OCI-LY1 (cell line): ENCODE data around the gene SH3RF1.

Experiments
- H2AFZ ChIP-seq: fragments of 200-600 bp; sonication (generic), shearing (Covaris generic); 2 replicates; pipeline ENCODE4 v1.6.0; 2014; ENCODE audit warnings: antibody characterized with exemption, mild to moderate bottlenecking, low read length
- H3F3A ChIP-seq: fragments of 200-600 bp; sonication (generic), shearing (Covaris generic); 2 replicates; pipeline ENCODE4 v1.6.0; 2014; ENCODE audit warnings: mild to moderate bottlenecking, antibody characterized with exemption, low read length, moderate library complexity; ENCODE audit not compliant: insufficient read depth
- H3K27ac ChIP-seq: fragments of 200-600 bp; sonication (generic); 2 replicates; pipeline ENCODE4 v1.5.1; 2014; ENCODE audit warnings: low read length, mixed run types, mild to moderate bottlenecking, low read depth; ENCODE audit not compliant: poor library complexity, severe bottlenecking
- H3K27me3 ChIP-seq: fragments of 200-600 bp; sonication (generic); 2 replicates; pipeline ENCODE4 v1.6.0; 2014; ENCODE audit warnings: antibody characterized with exemption, mild to moderate bottlenecking, low read length, moderate library complexity; ENCODE audit not compliant: insufficient read depth
- H3K36me3 ChIP-seq: fragments of 200-600 bp; sonication (generic); 2 replicates; pipeline ENCODE4 v1.6.1; 2014; ENCODE audit warnings: mild to moderate bottlenecking, antibody characterized with exemption, low read length, moderate library complexity, mixed read lengths; ENCODE audit not compliant: insufficient read depth
- H3K4me1 ChIP-seq: fragments of 200-600 bp; sonication (generic); 2 replicates; pipeline ENCODE4 v1.5.1; 2014; ENCODE audit warnings: mild to moderate bottlenecking, low read length, moderate library complexity; ENCODE audit not compliant: insufficient read depth, severe bottlenecking
- H3K4me2 ChIP-seq: fragments of 200-600 bp; sonication (generic), shearing (Covaris generic); 2 replicates; pipeline ENCODE4 v1.6.1; 2014; ENCODE audit warnings: low read length
- H3K4me3 ChIP-seq: fragments of 200-600 bp; sonication (generic); 2 replicates; pipeline ENCODE4 v1.5.1; 2014; ENCODE audit warnings: low read length, low read depth, mild to moderate bottlenecking, mixed read lengths; ENCODE audit not compliant: poor library complexity, severe bottlenecking
- H3K79me2 ChIP-seq: fragments of 200-600 bp; shearing (Covaris generic); 2 replicates; pipeline ENCODE4 v1.6.1; 2016; ENCODE audit warnings: mixed run types, low read length, mixed read lengths; ENCODE audit not compliant: insufficient read depth
- H3K9ac ChIP-seq: fragments of 200-600 bp; sonication (generic), shearing (Covaris generic); 2 replicates; pipeline ENCODE4 v1.6.1; 2014; ENCODE audit warnings: mild to moderate bottlenecking, low read length, mixed read lengths
- H3K9me2 ChIP-seq: fragments of 200-600 bp; sonication (generic), shearing (Covaris generic); 2 replicates; pipeline ENCODE4 v1.6.1; 2014; ENCODE audit warnings: low read depth, mild to moderate bottlenecking, low read length, mixed read lengths
- H3K9me3 ChIP-seq: fragments of 200-600 bp; shearing (Covaris generic); 2 replicates; pipeline ENCODE4 v1.6.1; 2014; ENCODE audit warnings: low read length, mixed read lengths
- H4K20me1 ChIP-seq: fragments of 200-600 bp; sonication (generic), shearing (Covaris generic); 2 replicates; pipeline ENCODE4 v1.6.0; 2016; ENCODE audit warnings: mild to moderate bottlenecking, low read length; ENCODE audit not compliant: insufficient read depth
- CTCF ChIP-seq: fragments of 200-600 bp; sonication (generic), shearing (Covaris generic); IDR thresholded peaks from 2 replicates; pipeline ENCODE4 v1.5.1; 2017; ENCODE audit warnings: mild to moderate bottlenecking, antibody characterized with exemption, low read length, moderate library complexity, mixed read lengths
- EZH2 ChIP-seq: fragments of 200-600 bp; sonication (generic), shearing (Covaris generic); IDR thresholded peaks from 2 replicates; pipeline ENCODE4 v1.8.0; 2017; ENCODE audit warnings: borderline replicate concordance, mixed run types, mild to moderate bottlenecking, antibody characterized with exemption, low read length, moderate library complexity, mixed read lengths

SH3RF1 gene

GRCh38 chr4:169266661-169267060 lies 4.1 kb downstream of the SH3RF1 start:
- Histone ChIP-seq H3K27ac (no peak overlapping the region), H3K79me2 (no peaks in the 10 kb centered on the region), H3K27me3 (0 out of 2 replicates have a peak, but pooled peaks cover 5% of the 10 kb centered on the region), H2AFZ (no peak overlapping the region), H3K9ac (no peak overlapping the region), H3F3A (no peaks in the 10 kb centered on the region), H3K4me1 (peaks cover 9% of the 10 kb centered on the region), H3K9me2 (no peaks in the 10 kb centered on the region), H3K9me3 (no peaks in the 10 kb centered on the region), H3K36me3 (no peaks in the 10 kb centered on the region), H4K20me1 (no peaks in the 10 kb centered on the region), H3K4me2 (no peak overlapping the region), H3K4me3 (no peak overlapping the region)
- TF ChIP-seq CTCF (no peak), EZH2 (no peak)

GRCh38 chr4:169266081-169266480 lies 4.7 kb downstream of the SH3RF1 start:
- no peaks in the 10 kb centered on the region for H3K9me2 ChIP-seq
- peaks cover 9% of the 10 kb centered on the region for H3K4me1 ChIP-seq
- H3K9me3 ChIP-seq: no peaks in the 10 kb centered on the region
- H4K20me1 ChIP-seq: no peaks in the 10 kb centered on the region
- H3K79me2 ChIP-seq: no peaks in the 10 kb centered on the region
- TF ChIP-seq CTCF: no peak
- TF ChIP-seq EZH2: no peak
- no peak overlapping the region for H3K27ac ChIP-seq
- no peak overlapping the region for H3K4me3 ChIP-seq
- no peaks in the 10 kb centered on the region for H3F3A ChIP-seq
- H3K4me2 ChIP-seq: no peak overlapping the region
- no peak overlapping the region for H2AFZ ChIP-seq
- H3K27me3 ChIP-seq: 0 out of 2 replicates have a peak, but pooled peaks cover 5% of the 10 kb centered on the region
- no peak overlapping the region for H3K9ac ChIP-seq
- H3K36me3 ChIP-seq: no peaks in the 10 kb centered on the region

- H3K4me3 ChIP-seq: no peak overlapping the region
- H3K36me3 ChIP-seq: no peaks in the 10 kb centered on the region
- H3K9me3 ChIP-seq: no peaks in the 10 kb centered on the region
- H3K79me2 ChIP-seq: no peaks in the 10 kb centered on the region
- no peak overlapping the region for H2AFZ ChIP-seq
- no peaks in the 10 kb centered on the region for H3K4me1 ChIP-seq
- no peaks in the 10 kb centered on the region for H3K9me2 ChIP-seq
- no peaks in the 10 kb centered on the region for H3F3A ChIP-seq
- H3K27ac ChIP-seq: no peak overlapping the region
- H4K20me1 ChIP-seq: no peaks in the 10 kb centered on the region
- TF ChIP-seq CTCF: no peak
- no peak overlapping the region for H3K4me2 ChIP-seq
- H3K27me3 ChIP-seq: 0 out of 2 replicates have a peak, but pooled peaks cover under 1% of the 10 kb centered on the region
- no peak overlapping the region for H3K9ac ChIP-seq
Observed at GRCh38 chr4:169263791-169264392, 6.9 kb downstream of the SH3RF1 start.
